Right hindlimb (tissue), 1 donor: ENCODE results near the gene ESYT3.
A peak's percentile ranks its signal among the peaks of the same experiment; 100 is the strongest.
"Not testable (repeated sequence)": the region's sequence is repeated elsewhere in the genome, so short reads cannot be mapped to it uniquely, and the experiment has no call there.

Source experiments
- DNase-seq: peaks from one replicate; pipeline ENCODE4 v3.0.0-alpha.2; 2018

Gene ESYT3

GRCh38 chr3:138443521-138444503 lies 9.4 kb downstream of the ESYT3 start:
- DNase-seq = peak; percentile 72

GRCh38 chr3:138445236-138445635 lies 10.8 kb downstream of the ESYT3 start:
- no peak for DNase-seq

GRCh38 chr3:138445654-138446053 lies 11.2 kb downstream of the ESYT3 start:
- no peak for DNase-seq

- no peak for DNase-seq
These were observed 14.2 kb downstream of the ESYT3 start for GRCh38 chr3:138448631-138449030.

- no peak for DNase-seq
These were observed 15.1 kb downstream of the ESYT3 start for GRCh38 chr3:138449490-138449889.

GRCh38 chr3:138450181-138450580 lies 15.8 kb downstream of the ESYT3 start:
- DNase-seq = peak; percentile 7

GRCh38 chr3:138450704-138451424 lies 16.4 kb downstream of the ESYT3 start:
- DNase-seq = no peak

GRCh38 chr3:138451595-138452162 lies 17.3 kb downstream of the ESYT3 start:
- peak; percentile 17 for DNase-seq

GRCh38 chr3:138452436-138452835 lies 18.0 kb downstream of the ESYT3 start:
- DNase-seq = peak; percentile 7

GRCh38 chr3:138453940-138454339 lies 19.5 kb downstream of the ESYT3 start:
- DNase-seq = not testable (repeated sequence)

- DNase-seq = no peak
These were observed 21.6 kb downstream of the ESYT3 start for GRCh38 chr3:138455801-138456716.

- DNase-seq = peak; percentile 36
These were observed 22.8 kb downstream of the ESYT3 start for GRCh38 chr3:138456961-138457862.

GRCh38 chr3:138457863-138458735 lies 23.7 kb downstream of the ESYT3 start:
- no peak for DNase-seq

- peak; percentile 11 for DNase-seq
These were observed 24.5 kb downstream of the ESYT3 start for GRCh38 chr3:138458774-138459499.

- peak; percentile 54 for DNase-seq
These were observed 25.5 kb downstream of the ESYT3 start for GRCh38 chr3:138459619-138460535.

- DNase-seq = peak; percentile 26
These were observed 26.3 kb downstream of the ESYT3 start for GRCh38 chr3:138460536-138461205.

GRCh38 chr3:138461246-138461645 lies 26.8 kb downstream of the ESYT3 start:
- DNase-seq = no peak

GRCh38 chr3:138461896-138462295 lies 27.5 kb downstream of the ESYT3 start:
- no peak for DNase-seq
